Activated T-cell treated with anti-CD3 and anti-CD28 coated beads for 24 hours (primary cell): ENCODE data around the gene SCN5A.

Experiments used
- DNase-seq: peaks from one replicate; pipeline ENCODE4 v3.0.0-alpha.2; 2020; ENCODE audit warnings: low read depth

The SCN5A gene

GRCh38 chr3:38536671-38537070 lies 112.8 kb downstream of the SCN5A start:
- DNase-seq = no peak

- DNase-seq = no peak
Measured at GRCh38 chr3:38534604-38535003, 114.9 kb downstream of the SCN5A start.

DNA sequence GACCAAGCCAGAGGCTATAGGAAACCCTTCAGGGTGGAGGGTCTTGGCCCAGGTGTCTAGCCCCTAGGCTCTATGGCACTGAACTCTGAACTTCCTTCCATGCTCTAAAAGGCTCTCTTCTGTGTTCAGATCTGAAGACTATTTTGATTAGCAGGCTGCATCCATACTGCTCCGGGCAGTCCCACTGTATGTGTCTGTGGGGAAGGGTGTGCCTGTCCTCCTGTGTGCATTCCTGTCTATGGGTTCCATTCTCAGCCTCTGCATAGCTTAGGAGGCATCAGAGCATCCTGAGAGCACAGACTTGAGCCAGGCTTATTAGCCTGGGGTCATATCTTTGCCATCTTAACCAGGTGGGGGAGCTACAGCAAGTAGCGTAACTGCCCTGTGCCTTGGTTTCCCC lies 115.3 kb downstream of the SCN5A start:
- DNase-seq = no peak

GRCh38 chr3:38533285-38533976 lies 116.1 kb downstream of the SCN5A start:
- no peak for DNase-seq

GRCh38 chr3:38532529-38532928 lies 117.0 kb downstream of the SCN5A start:
- no peak for DNase-seq

- DNase-seq = no peak
Measured at GRCh38 chr3:38528457-38528856, 121.0 kb downstream of the SCN5A start.

DNA sequence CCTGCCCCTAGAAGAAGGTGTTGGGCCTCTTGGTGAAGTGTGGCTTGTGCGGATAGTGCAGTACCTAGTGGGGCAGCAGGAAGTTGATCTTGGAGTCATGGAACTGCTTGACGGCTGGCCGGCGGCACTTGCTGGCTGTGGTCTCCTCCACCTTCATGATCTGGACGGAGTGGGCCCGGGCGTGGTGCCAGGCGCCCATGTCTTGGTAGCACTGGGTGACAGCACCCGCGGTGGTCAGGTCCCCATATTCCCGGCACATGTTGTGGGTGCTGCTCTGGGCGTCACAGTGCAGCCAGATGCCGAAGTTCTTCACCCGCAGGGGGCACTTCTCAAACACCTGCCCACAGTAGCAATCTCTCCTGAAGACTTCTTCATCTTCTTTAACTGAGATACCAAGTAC lies 122.7 kb downstream of the SCN5A start:
- DNase-seq = no peak

DNA sequence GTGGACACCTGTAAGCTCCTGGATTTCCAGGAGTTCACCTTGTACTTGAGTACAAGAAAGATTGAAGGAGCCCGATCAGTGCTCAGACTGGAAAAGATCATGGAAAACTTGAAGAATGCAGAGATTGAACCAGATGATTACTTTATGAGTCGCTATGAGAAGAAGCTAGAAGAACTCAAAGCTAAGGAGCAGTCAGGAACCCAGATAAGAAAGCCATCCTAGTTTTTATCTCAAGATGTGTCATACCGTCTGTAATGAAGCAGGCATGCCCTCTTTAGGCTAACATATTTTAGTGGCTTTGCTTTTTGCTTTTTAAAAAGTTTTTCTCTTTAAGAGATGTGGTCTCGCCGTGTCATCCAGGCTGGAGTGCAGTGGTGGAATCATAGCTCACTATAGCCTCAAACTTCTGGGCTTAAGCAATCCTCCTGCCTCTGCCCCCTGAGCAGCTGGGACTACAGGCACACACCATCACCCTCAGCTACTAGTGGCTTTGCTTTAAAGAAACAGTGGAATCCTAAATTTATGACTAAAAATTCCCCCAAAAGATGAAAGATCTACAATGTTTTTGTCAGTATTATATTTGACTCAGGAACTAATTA lies 125.2 kb downstream of the SCN5A start:
- DNase-seq = no peak

DNA sequence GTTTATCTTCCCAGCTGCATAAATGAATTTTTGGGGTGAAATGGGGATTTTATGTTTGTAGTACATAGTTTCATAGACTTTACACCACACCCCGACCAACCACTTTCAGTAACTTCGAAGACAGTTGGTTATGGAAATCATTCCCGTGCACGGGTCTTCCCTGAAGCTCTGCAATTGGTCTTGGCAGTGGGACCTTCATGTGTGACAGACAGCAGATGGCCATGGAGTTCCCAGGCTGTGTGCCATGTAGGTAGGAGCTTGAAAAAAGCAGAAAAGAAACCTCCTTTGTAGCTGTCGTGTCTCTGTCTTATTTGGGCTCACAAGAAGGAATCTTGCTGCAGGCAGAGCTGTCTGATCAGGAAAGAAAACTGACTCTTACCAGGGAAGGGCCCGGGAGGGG lies 127.5 kb downstream of the SCN5A start:
- no peak for DNase-seq

DNA sequence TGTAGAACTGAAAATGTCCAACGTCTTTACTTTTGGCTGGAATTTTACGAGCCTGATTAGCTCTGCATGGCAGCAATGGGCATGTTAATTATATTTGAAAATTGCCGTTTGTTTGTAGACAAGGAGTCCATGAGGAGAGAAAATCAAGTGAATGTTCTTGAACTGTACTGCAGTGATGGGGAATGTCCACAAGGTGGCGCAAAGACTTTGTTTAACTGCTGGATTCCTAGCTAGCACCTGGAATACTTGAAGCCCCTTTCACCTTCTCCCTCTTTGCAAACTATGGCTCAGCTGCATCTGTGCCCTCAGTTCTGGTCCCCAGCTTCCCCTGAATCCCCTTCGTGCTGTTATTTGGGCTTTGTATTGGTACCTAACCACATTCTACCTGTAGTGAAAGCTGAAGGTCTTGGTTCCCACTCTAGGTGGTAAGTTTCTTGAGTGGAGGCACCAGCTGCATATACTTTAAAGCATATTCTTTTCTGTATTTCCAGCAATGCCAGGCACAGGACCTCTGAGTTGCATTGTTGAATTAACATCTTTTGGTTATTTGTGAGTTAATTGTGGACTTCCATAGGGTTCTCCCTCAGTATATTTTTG lies 128.0 kb downstream of the SCN5A start:
- DNase-seq = peak; percentile 46

DNA sequence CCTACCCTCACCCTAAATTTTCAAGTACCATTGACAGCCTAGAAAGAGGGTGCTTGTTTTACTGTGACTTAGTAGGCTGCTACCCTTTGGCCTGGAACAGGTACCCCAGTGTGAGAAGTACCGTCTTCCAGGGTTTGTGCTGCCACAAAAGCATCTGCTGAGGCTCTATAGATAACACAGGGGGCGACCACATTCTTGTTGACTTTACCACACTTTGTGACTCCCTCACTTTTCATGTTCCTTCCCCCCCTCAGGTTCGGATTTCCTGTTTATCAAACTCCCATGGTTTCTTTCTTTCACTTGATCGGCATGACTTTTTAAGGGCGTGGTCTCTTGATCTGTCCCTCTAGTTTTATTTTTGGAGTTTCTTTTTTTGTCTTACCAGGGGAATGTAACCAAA lies 129.8 kb downstream of the SCN5A start:
- DNase-seq = no peak

DNA sequence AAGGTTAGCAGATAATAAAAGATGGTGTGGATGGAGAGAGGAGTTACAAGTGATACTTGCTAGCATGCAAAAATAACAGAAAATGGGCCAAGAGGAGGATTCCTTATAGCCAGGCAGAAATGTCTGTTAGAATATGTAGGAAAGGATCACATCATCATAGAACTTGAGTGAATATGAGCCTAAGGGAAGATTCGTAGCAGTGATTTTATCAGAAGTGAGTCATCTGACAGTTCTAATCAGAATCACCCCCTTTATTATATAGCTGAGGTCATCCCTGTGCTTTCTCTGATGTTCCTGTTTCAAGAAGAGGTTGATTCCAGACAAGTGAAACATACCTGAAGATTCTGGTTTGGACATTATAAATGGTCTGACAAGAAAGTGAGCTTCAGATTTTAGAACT lies 130.5 kb downstream of the SCN5A start:
- no peak for DNase-seq

GRCh38 chr3:38516669-38517068 lies 132.8 kb downstream of the SCN5A start:
- no peak for DNase-seq

DNA sequence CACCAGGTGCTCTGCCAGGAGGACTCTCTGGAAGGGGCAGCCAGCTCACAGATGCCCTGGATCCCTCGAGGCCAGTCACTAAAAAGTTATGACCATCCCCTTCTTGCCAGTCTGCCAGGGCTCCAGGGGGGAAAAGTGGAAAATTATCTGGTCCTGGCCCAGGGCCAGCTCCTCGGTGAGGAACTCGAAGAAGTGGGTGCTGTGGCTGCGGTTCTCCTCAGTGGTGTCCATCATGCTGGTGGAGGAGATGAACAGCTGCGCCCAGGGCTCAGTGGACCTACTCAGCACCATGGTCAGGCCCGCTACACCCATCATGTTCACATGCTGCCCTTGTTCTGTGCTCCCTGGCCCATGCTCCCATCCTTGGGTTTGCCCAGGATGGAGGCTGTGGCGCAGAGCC lies 134.1 kb downstream of the SCN5A start:
- DNase-seq = no peak

DNA sequence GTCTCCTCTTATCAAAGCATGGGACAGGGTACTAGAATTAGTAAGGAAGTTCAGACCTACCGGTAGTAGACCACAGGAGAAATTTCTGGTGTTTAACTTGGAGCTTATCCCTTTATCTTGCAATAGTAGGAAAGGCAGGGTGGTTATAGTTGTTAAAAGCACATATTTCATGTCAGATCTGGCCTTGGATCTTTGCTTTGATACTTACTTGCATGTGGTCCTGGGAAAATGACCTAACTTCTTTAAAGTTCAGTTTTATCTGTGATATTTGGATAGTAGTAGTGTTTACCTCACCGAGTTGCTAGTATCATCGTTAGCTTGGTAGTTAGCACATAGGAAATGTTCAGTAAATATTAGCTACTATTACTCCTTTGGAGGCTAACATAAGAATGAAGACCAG lies 137.9 kb downstream of the SCN5A start:
- DNase-seq = no peak

- no peak for DNase-seq
Measured at GRCh38 chr3:38510631-38511030, 138.9 kb downstream of the SCN5A start.

- no peak for DNase-seq
Measured at GRCh38 chr3:38509732-38510131, 139.8 kb downstream of the SCN5A start.

GRCh38 chr3:38507120-38507519 lies 142.4 kb downstream of the SCN5A start:
- DNase-seq = no peak

- DNase-seq = no peak
Measured at GRCh38 chr3:38500688-38501417, 148.6 kb downstream of the SCN5A start.
